ENCODE results near the gene BAG2.

DNA sequence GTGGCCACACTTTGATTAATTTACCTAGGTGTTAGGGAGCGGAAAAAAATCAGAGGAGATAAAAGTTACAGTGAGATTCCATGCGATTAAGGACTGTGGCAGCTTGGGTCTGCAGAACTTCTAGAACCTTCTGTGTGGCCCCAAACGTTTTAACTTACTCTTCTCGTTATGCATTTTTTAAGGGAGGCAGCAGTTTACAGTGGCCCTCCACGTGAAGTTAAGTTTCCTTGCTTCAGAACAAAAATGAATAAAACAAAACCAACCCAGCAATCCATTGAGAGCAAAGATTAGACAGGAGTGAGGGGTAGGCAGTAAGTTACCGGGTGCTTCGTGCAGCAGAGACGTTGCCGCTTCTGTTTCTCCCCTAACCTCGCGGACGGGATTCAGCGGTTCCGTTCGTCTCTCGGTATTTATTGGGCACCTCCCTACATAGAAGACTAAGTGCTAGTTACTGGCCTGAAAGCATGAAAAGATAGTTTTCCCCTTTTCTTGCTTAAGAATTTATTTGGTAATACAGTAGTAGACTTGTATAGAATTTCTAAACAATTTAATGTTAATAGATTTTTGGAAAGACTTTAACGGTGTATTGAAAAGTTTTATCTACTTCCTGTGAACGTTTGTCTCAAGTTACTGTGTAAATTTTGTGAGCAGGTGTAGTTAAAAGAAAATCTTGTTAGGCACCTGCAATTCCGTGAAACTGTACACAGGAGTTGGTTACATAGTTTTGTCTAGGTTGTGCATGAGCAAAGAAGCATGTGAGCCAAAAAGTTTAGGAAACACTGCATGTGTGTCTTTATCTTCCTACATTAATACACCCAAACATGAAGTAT lies 1.1 kb downstream of the BAG2 start:
- TF ChIP-seq CTCF (IDR thresholded peaks at IDR 0.05), result no peak
- no peak for TF ChIP-seq POLR2AphosphoS5 (IDR thresholded peaks at IDR 0.05)

All from breast epithelium (tissue), 3 donors.